PC-3 (cell line): ENCODE results near the gene ARHGAP22. TPM values are rescaled to one million over a fixed set of nuclear protein-coding genes. Genes with fewer than 3 reads are reported as not detected.

ENCODE experiments used
- ATAC-seq: fragments of 200-7000 bp; cut with Tn5 transposase; 2 replicates; pipeline ENCODE4 v1.9.1; 2020; ENCODE audit warnings: mild to moderate bottlenecking, moderate library complexity
- BruUV-seq: library from RNA; stranded (reverse); fragments of 400-500 nt; replicated peaks from 2 replicates; lab custom pipeline; 2021; lab: Mats Ljungman, UMichigan
- CTCF ChIA-PET: fragments of 300-600 bp; sonication (Branson Sonifier 250); formaldehyde crosslinking; loops from one replicate; lab custom pipeline; 2022; ENCODE audit warnings: antibody characterized with exemption; lab: Charles Lee
- POLR2A ChIA-PET: fragments of 300-600 bp; sonication (Branson Sonifier 250); formaldehyde crosslinking; loops from one replicate; lab custom pipeline; 2022; ENCODE audit warnings: antibody characterized with exemption; ENCODE audit not compliant: unreplicated experiment; lab: Charles Lee
- DNase-seq: peaks from one replicate; pipeline ENCODE4 v3.0.0-alpha.2; 2015
- H2AFZ ChIP-seq: fragments of 300-600 bp; sonication (generic); 2 replicates; pipeline ENCODE4 v1.6.0; 2016; ENCODE audit warnings: antibody characterized with exemption, low read length
- H3F3A ChIP-seq: fragments of 300-600 bp; sonication (generic); one replicate; pipeline ENCODE4 v1.6.0; 2017; ENCODE audit warnings: antibody characterized with exemption, low read length, control low read depth, mild to moderate bottlenecking; ENCODE audit not compliant: unreplicated experiment
- H3K27ac ChIP-seq: fragments of 300-600 bp; sonication (generic); 2 replicates; pipeline ENCODE4 v1.5.1; 2016; ENCODE audit warnings: mild to moderate bottlenecking, low read length
- H3K27me3 ChIP-seq: fragments of 300-600 bp; sonication (generic); 2 replicates; pipeline ENCODE4 v1.6.1; 2016; ENCODE audit warnings: low read length, mixed read lengths
- H3K36me3 ChIP-seq: fragments of 300-600 bp; sonication (generic); 2 replicates; pipeline ENCODE4 v1.6.1; 2016; ENCODE audit warnings: low read depth, mixed run types, low read length, mixed read lengths
- H3K4me1 ChIP-seq: fragments of 300-600 bp; sonication (generic); 2 replicates; pipeline ENCODE4 v1.5.1; 2016; ENCODE audit warnings: low read length; ENCODE audit not compliant: insufficient read depth
- H3K4me2 ChIP-seq: fragments of 300-600 bp; sonication (generic); 2 replicates; pipeline ENCODE4 v1.6.0; 2016; ENCODE audit warnings: low read length
- H3K4me3 ChIP-seq: fragments of 300-600 bp; sonication (generic); 2 replicates; pipeline ENCODE4 v1.5.1; 2016; ENCODE audit warnings: mild to moderate bottlenecking, low read length, mixed read lengths
- H3K79me2 ChIP-seq: fragments of 300-600 bp; sonication (generic); 2 replicates; pipeline ENCODE4 v1.6.1; 2017; ENCODE audit warnings: low read length, mixed read lengths
- H3K9ac ChIP-seq: fragments of 300-600 bp; sonication (generic); 2 replicates; pipeline ENCODE4 v1.6.0; 2016; ENCODE audit warnings: mild to moderate bottlenecking, low read length
- H3K9me2 ChIP-seq: fragments of 300-600 bp; sonication (generic); replicated peaks from 2 replicates; pipeline ENCODE4 v1.6.1; 2016; ENCODE audit warnings: mixed run types, low read length, mixed read lengths
- H3K9me3 ChIP-seq: fragments of 300-600 bp; sonication (generic); 2 replicates; pipeline ENCODE4 v1.6.1; 2016; ENCODE audit warnings: low read length, mixed read lengths
- H4K20me1 ChIP-seq: fragments of 300-600 bp; sonication (generic); 2 replicates; pipeline ENCODE4 v1.6.1; 2016; ENCODE audit warnings: low read length, mixed read lengths
- EZH2 ChIP-seq: fragments of 300-600 bp; sonication (generic); IDR thresholded peaks from one replicate; pipeline ENCODE4 v1.6.1; 2017; ENCODE audit warnings: antibody characterized with exemption, mild to moderate bottlenecking, low read length; ENCODE audit not compliant: unreplicated experiment
- EZH2phosphoT487 ChIP-seq: fragments of 300-600 bp; sonication (generic); IDR thresholded peaks from 2 replicates; pipeline ENCODE4 v1.6.1; 2018; ENCODE audit warnings: mild to moderate bottlenecking, antibody characterized with exemption, low read length, borderline replicate concordance
- intact Hi-C: fragments of 100-400 bp; cut with micrococcal nuclease; formaldehyde crosslinking; loops from 2 replicates; pipeline ENCODE4 v1.9.0; 2023
- total RNA-seq: library from RNA; depleted of rRNA; stranded (reverse); fragments of >200 nt; gene quantifications from 2 replicates; pipeline ENCODE4 v1.2.3, GENCODE V29; 2014
- TF ChIP-seq, protein P1 (sequence below): fragments of 300-600 bp; sonication (generic); conservative IDR thresholded peaks from 2 replicates; pipeline ENCODE4 v1.5.1; 2017; ENCODE audit warnings: antibody characterized with exemption, low read depth, mild to moderate bottlenecking, low read length

Gene ARHGAP22
- total RNA-seq, 1 experiment from 2014 or later = 12.2 TPM

DNA sequence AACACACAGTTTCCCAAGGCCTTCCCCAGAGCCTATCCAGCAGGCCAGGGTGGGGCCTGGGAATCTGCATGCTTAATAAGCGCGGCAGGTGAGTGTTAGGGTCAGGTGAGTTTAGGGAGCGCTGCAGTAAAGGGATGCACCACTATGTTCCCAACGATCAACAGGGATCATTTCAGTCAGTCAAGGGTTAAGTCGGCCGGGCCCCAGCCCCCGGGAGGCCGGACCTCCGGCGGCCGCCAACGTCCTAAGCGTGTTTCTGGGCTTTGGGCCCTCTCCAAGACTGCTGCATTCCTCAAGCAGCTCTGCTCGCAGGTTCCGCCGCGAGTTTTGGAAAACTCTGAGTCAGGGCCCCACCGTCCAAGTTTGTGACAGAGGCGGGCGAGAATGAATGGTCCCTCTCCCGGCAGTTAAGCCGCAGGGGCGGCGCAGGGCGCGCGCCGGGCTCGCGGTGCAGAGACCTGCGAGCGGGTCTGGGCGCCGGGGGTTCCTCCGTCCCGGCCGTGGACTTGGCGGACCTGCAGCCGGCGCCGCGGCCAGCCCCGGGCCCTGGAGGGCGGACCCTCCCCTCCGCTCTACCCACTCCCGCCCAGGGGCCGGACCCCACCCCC is 81.6 kb downstream of the ARHGAP22 start:
- no peaks in the 10 kb centered on the region for H3K9me3 ChIP-seq
- CTCF ChIA-PET = no interaction called here
- intact Hi-C loops = no loop called here
- no peaks in the 10 kb centered on the region for H4K20me1 ChIP-seq
- peak; percentile 86 for DNase-seq
- TF ChIP-seq, protein P1, sequence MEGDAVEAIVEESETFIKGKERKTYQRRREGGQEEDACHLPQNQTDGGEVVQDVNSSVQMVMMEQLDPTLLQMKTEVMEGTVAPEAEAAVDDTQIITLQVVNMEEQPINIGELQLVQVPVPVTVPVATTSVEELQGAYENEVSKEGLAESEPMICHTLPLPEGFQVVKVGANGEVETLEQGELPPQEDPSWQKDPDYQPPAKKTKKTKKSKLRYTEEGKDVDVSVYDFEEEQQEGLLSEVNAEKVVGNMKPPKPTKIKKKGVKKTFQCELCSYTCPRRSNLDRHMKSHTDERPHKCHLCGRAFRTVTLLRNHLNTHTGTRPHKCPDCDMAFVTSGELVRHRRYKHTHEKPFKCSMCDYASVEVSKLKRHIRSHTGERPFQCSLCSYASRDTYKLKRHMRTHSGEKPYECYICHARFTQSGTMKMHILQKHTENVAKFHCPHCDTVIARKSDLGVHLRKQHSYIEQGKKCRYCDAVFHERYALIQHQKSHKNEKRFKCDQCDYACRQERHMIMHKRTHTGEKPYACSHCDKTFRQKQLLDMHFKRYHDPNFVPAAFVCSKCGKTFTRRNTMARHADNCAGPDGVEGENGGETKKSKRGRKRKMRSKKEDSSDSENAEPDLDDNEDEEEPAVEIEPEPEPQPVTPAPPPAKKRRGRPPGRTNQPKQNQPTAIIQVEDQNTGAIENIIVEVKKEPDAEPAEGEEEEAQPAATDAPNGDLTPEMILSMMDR = no peak
- peak; percentile 56 for TF ChIP-seq EZH2
- no peaks in the 10 kb centered on the region for H3K79me2 ChIP-seq
- peak overlapping the region; percentile 72 for H3K4me3 ChIP-seq
- peak overlapping the region; percentile 99 for H3K4me2 ChIP-seq
- no peak overlapping the region for H3K27ac ChIP-seq
- peak overlapping the region; percentile 79 for H2AFZ ChIP-seq
- H3K27me3 ChIP-seq = peaks cover 4% of the 10 kb centered on the region; the same call in 1 of the 2 replicates
- ATAC-seq = peak; percentile 77
- no peaks in the 10 kb centered on the region for H3K9me2 ChIP-seq
- H3K36me3 ChIP-seq = no peaks in the 10 kb centered on the region
- peaks cover 4% of the 10 kb centered on the region; the same call in 1 of the 2 replicates for H3K4me1 ChIP-seq
- H3F3A ChIP-seq = no peaks in the 10 kb centered on the region
- 0 out of 2 replicates have a peak overlapping the region, but pooled peaks have one; percentile 2 for H3K9ac ChIP-seq
- POLR2A ChIA-PET = no interaction called here
- no TSS peak for BruUV-seq

DNA sequence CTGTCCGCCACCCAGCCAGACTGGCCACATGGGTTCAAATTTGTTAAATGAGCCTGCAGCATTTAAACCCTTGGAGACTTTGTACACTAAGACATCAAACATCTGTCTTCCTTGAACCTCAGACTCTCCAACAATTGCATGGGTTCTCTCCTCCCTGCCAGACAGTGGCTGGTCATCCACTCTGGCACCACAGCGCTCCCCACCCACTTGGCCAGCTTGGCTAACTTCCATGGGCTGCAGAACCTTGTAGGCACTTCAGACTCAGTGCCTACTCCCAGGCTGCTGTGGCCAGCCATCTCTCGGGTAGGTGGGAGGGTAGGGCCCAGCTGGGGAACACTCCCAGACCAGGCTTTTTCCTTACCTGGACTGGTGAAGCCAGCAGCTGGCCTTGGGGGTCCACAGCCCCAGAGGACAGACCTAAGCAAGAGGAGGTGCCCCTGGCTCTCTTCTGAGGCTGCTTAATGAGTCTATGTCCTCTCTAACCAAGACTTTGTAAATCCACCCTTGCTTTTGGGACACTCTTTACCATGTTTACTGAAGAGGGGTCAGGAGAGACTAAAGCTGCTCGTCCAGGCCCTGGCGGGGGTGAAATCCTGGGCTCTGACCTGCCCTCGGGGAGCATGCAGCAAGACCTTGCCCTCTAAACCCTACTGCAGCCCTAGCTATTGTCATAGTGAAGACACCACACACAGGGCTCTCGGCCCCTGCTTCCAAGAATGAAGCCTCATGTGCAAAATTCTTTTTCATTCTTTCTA is 82.7 kb downstream of the ARHGAP22 start:
- no peak overlapping the region for H2AFZ ChIP-seq
- no peak overlapping the region for H3K4me2 ChIP-seq
- no TSS peak for BruUV-seq
- H3K9me2 ChIP-seq = no peaks in the 10 kb centered on the region
- intact Hi-C loops = no loop called here
- H3K36me3 ChIP-seq = no peaks in the 10 kb centered on the region
- H3K79me2 ChIP-seq = no peaks in the 10 kb centered on the region
- H3K4me3 ChIP-seq = no peak overlapping the region
- no peaks in the 10 kb centered on the region for H3K9me3 ChIP-seq
- no peak for ATAC-seq
- no peak overlapping the region for H3K9ac ChIP-seq
- no peak overlapping the region for H3K27ac ChIP-seq
- H3F3A ChIP-seq = no peaks in the 10 kb centered on the region
- POLR2A ChIA-PET = no interaction called here
- DNase-seq = no peak
- peaks cover 4% of the 10 kb centered on the region; the same call in 1 of the 2 replicates for H3K4me1 ChIP-seq
- TF ChIP-seq, protein P1 = no peak
- TF ChIP-seq EZH2 (no peak), EZH2phosphoT487 (no peak)
- H3K27me3 ChIP-seq = peaks cover 4% of the 10 kb centered on the region; the same call in 1 of the 2 replicates
- CTCF ChIA-PET = no interaction called here
- H4K20me1 ChIP-seq = no peaks in the 10 kb centered on the region

DNA sequence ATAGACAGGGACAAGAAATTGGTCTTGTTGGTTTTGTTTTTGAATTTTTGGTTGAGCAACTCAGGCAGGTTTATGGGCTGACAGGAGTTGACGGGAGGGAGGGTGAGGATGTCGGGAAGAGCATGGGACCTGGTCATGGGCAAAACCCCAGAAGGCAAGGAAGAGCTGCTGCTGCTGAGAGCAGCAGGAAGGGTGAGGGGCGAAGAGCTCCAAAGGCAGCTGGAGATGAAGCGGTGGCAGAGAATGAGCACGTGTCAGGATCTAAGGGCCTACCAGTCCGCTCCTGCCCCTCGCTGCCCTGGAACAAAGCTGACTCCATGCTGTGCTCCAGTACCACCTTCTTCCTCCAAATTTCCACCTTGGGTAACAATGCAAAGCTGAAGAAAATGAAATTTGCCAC is 84.3 kb downstream of the ARHGAP22 start:
- intact Hi-C loops = no loop called here
- no peak for TF ChIP-seq EZH2
- TF ChIP-seq EZH2phosphoT487 = no peak

More for the DNA sequence above, 84.3 kb downstream of the ARHGAP22 start:
- H3K27ac ChIP-seq = no peak overlapping the region
- H4K20me1 ChIP-seq = no peaks in the 10 kb centered on the region
- H3K9ac ChIP-seq = no peak overlapping the region
- peaks cover 2% of the 10 kb centered on the region; the same call in 1 of the 2 replicates for H3K9me3 ChIP-seq
- no peak overlapping the region for H3K4me3 ChIP-seq
- H2AFZ ChIP-seq = no peak overlapping the region
- no peaks in the 10 kb centered on the region for H3F3A ChIP-seq
- H3K27me3 ChIP-seq = peaks cover 4% of the 10 kb centered on the region; the same call in 1 of the 2 replicates
- no peaks in the 10 kb centered on the region for H3K79me2 ChIP-seq
- no TSS peak for BruUV-seq
- ATAC-seq (no peak), DNase-seq (no peak)
- peaks cover 4% of the 10 kb centered on the region; the same call in 1 of the 2 replicates for H3K4me1 ChIP-seq
- no peak overlapping the region for H3K4me2 ChIP-seq
- ChIA-PET POLR2A (no interaction called here), CTCF (no interaction called here)
- H3K36me3 ChIP-seq = no peaks in the 10 kb centered on the region
- H3K9me2 ChIP-seq = no peaks in the 10 kb centered on the region
